ENCODE results near the gene FEZF1. TPM values are rescaled to one million over a fixed set of nuclear protein-coding genes. Genes with fewer than 3 reads are reported as not detected.

The FEZF1 gene
- total RNA-seq, 1 experiment from 2014 or later: not detected

GRCh38 chr7:122344303-122344620 lies 39.7 kb upstream of the FEZF1 start:
- Histone ChIP-seq H3K4me3 (no peak overlapping the region), H3K27me3 (ENCODE audit: insufficient read depth, low read depth) (no peaks in the 10 kb centered on the region), H3K36me3 (ENCODE audit: low read depth) (no peaks in the 10 kb centered on the region), H3K79me2 (ENCODE audit: low read depth) (no peaks in the 10 kb centered on the region), H3K27ac (no peak overlapping the region), H3K9me3 (ENCODE audit: insufficient read depth, low read depth) (no peaks in the 10 kb centered on the region), H4K20me1 (ENCODE audit: insufficient read depth) (no peaks in the 10 kb centered on the region), H2AFZ (no peak overlapping the region), H3K4me2 (no peak overlapping the region), H3K9me2 (ENCODE audit: insufficient read depth) (no peaks in the 10 kb centered on the region), H3F3A (ENCODE audit: insufficient read depth, low read depth) (no peaks in the 10 kb centered on the region), H3K4me1 (replicated peaks; ENCODE audit: insufficient read depth) (no peaks in the 10 kb centered on the region)
- POLR2A ChIA-PET (ENCODE audit: unreplicated experiment): no interaction called here
- CTCF ChIA-PET: no interaction called here
- BruUV-seq (replicated peaks): no TSS peak
- DNase-seq: no peak
- no peak for TF ChIP-seq EZH2 (IDR thresholded peaks at IDR 0.05; ENCODE audit: low read depth)
- no peak for TF ChIP-seq CTCF (conservative IDR thresholded peaks at IDR 0.05)
- intact Hi-C loops (cut with micrococcal nuclease; ENCODE audit: unreplicated experiment): no loop called here

- H3K4me3 ChIP-seq: no peak overlapping the region
- POLR2A ChIA-PET (ENCODE audit: unreplicated experiment): no interaction called here
- no peak overlapping the region for H3K27ac ChIP-seq
- no peaks in the 10 kb centered on the region for H3K4me1 ChIP-seq (replicated peaks; ENCODE audit: insufficient read depth)
- H2AFZ ChIP-seq: no peak overlapping the region
- H3F3A ChIP-seq (ENCODE audit: insufficient read depth, low read depth): no peaks in the 10 kb centered on the region
- DNase-seq: no peak
- no peak overlapping the region for H3K4me2 ChIP-seq
- H4K20me1 ChIP-seq (ENCODE audit: insufficient read depth): no peaks in the 10 kb centered on the region
- BruUV-seq (replicated peaks): no TSS peak
- intact Hi-C loops (cut with micrococcal nuclease; ENCODE audit: unreplicated experiment): no loop called here
- CTCF ChIA-PET: no interaction called here
- no peaks in the 10 kb centered on the region for H3K36me3 ChIP-seq (ENCODE audit: low read depth)
- no peaks in the 10 kb centered on the region for H3K27me3 ChIP-seq (ENCODE audit: insufficient read depth, low read depth)
- H3K9me3 ChIP-seq (ENCODE audit: insufficient read depth, low read depth): no peaks in the 10 kb centered on the region
- no peaks in the 10 kb centered on the region for H3K79me2 ChIP-seq (ENCODE audit: low read depth)
- H3K9me2 ChIP-seq (ENCODE audit: insufficient read depth): no peaks in the 10 kb centered on the region
- no peak for TF ChIP-seq EZH2 (IDR thresholded peaks at IDR 0.05; ENCODE audit: low read depth)
- TF ChIP-seq CTCF (conservative IDR thresholded peaks at IDR 0.05): no peak
These were observed 39.2 kb upstream of the FEZF1 start for GRCh38 chr7:122343601-122344302.

DNA sequence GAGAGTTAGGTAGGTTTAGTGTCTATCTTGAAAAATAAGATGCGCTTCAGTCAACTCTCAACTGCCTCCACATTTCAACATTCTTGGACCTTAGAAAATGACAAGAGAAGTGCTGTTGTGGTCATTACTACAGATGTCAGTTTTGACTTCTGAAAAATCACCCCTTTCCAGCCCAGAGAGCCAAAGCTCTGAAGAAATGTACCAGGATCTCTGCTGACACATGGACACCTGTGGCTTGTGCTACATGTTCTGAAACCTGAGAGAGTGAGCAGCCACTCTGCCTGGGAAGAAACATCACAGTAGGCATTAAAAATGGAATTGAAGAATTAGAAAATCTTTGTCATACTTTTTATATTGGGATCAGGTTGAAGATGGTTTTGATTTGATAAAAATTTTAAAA lies 35.9 kb upstream of the FEZF1 start:
- Histone ChIP-seq H3K36me3 (ENCODE audit: low read depth) (no peaks in the 10 kb centered on the region), H3K9me3 (ENCODE audit: insufficient read depth, low read depth) (no peaks in the 10 kb centered on the region), H3F3A (ENCODE audit: insufficient read depth, low read depth) (no peaks in the 10 kb centered on the region), H3K79me2 (ENCODE audit: low read depth) (no peaks in the 10 kb centered on the region), H2AFZ (no peak overlapping the region), H3K4me3 (no peak overlapping the region), H4K20me1 (ENCODE audit: insufficient read depth) (no peaks in the 10 kb centered on the region), H3K9me2 (ENCODE audit: insufficient read depth) (no peaks in the 10 kb centered on the region), H3K4me2 (no peak overlapping the region), H3K27ac (no peak overlapping the region), H3K27me3 (ENCODE audit: insufficient read depth, low read depth) (no peaks in the 10 kb centered on the region), H3K4me1 (replicated peaks; ENCODE audit: insufficient read depth) (no peaks in the 10 kb centered on the region)
- intact Hi-C loops (cut with micrococcal nuclease; ENCODE audit: unreplicated experiment): no loop called here
- POLR2A ChIA-PET (ENCODE audit: unreplicated experiment): no interaction called here
- no peak for DNase-seq
- CTCF ChIA-PET: no interaction called here
- TF ChIP-seq CTCF (conservative IDR thresholded peaks at IDR 0.05) (no peak), EZH2 (IDR thresholded peaks at IDR 0.05; ENCODE audit: low read depth) (no peak)
- no TSS peak for BruUV-seq (replicated peaks)

All from PC-9 (cell line).